ENCODE measurements around the gene DNAJC6.

DNA sequence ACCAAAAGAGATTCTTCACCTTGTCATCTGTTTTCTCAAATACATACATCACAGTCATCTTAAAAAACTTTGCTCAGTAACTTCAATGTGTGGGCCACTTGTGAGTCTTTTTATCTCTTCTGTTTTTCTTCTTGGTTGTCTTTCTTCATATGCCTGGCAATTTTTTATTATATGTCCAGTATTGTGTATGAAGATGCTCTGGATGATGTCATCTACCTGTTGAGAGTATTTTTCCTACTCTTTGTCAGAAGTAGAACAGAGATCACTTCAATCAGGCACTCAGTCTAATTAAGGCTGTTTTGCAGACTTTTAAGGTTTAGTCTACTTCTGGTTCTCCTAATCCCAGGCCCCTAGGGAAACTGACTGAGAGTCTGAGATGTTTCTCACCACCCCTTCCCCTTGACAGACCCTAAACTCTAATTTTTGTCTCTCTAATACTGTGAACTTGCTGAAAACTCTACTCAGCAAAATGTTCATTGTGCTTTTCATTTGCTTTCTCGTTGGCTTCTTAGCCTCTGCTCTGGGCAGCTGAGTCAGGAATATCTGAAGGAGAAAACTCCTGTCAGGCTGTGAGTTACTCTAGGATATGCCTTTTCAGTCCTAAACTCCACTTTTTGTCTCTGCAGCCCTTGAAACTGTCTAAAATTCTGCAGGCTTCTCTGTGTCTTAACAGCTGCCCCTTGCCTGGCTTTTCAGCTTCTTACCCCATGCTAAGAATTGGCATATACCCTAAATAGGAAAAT is 33.0 kb upstream of the DNAJC6 start:
- no peak for TF ChIP-seq TP53 (CRISPR knock-in tag; IDR thresholded peaks at IDR 0.05)
- no peak for TF ChIP-seq PHF8 (IDR thresholded peaks at IDR 0.05; ENCODE audit: borderline replicate concordance, low read depth)
- no peak for TF ChIP-seq SMC3 (IDR thresholded peaks at IDR 0.05)
- no peak for TF ChIP-seq JUN (IDR thresholded peaks at IDR 0.05)
- TF ChIP-seq, protein P1, sequence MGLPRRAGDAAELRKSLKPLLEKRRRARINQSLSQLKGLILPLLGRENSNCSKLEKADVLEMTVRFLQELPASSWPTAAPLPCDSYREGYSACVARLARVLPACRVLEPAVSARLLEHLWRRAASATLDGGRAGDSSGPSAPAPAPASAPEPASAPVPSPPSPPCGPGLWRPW (IDR thresholded peaks at IDR 0.05), result no peak
- no peak for TF ChIP-seq POLR2A (IDR thresholded peaks at IDR 0.05; ENCODE audit: low read length)
- TF ChIP-seq, protein P2, sequence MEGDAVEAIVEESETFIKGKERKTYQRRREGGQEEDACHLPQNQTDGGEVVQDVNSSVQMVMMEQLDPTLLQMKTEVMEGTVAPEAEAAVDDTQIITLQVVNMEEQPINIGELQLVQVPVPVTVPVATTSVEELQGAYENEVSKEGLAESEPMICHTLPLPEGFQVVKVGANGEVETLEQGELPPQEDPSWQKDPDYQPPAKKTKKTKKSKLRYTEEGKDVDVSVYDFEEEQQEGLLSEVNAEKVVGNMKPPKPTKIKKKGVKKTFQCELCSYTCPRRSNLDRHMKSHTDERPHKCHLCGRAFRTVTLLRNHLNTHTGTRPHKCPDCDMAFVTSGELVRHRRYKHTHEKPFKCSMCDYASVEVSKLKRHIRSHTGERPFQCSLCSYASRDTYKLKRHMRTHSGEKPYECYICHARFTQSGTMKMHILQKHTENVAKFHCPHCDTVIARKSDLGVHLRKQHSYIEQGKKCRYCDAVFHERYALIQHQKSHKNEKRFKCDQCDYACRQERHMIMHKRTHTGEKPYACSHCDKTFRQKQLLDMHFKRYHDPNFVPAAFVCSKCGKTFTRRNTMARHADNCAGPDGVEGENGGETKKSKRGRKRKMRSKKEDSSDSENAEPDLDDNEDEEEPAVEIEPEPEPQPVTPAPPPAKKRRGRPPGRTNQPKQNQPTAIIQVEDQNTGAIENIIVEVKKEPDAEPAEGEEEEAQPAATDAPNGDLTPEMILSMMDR (IDR thresholded peaks at IDR 0.05), result no peak
- TF ChIP-seq ZFP36 (IDR thresholded peaks at IDR 0.05; ENCODE audit: borderline replicate concordance, partially characterized antibody), result no peak
- TF ChIP-seq MYC (IDR thresholded peaks at IDR 0.05; ENCODE audit: borderline replicate concordance, low read length), result no peak
- no peak for TF ChIP-seq RFX5 (IDR thresholded peaks at IDR 0.05)
- no peak for TF ChIP-seq CBX2 (IDR thresholded peaks at IDR 0.05; ENCODE audit: borderline replicate concordance, low read depth)
- TF ChIP-seq, protein P3, sequence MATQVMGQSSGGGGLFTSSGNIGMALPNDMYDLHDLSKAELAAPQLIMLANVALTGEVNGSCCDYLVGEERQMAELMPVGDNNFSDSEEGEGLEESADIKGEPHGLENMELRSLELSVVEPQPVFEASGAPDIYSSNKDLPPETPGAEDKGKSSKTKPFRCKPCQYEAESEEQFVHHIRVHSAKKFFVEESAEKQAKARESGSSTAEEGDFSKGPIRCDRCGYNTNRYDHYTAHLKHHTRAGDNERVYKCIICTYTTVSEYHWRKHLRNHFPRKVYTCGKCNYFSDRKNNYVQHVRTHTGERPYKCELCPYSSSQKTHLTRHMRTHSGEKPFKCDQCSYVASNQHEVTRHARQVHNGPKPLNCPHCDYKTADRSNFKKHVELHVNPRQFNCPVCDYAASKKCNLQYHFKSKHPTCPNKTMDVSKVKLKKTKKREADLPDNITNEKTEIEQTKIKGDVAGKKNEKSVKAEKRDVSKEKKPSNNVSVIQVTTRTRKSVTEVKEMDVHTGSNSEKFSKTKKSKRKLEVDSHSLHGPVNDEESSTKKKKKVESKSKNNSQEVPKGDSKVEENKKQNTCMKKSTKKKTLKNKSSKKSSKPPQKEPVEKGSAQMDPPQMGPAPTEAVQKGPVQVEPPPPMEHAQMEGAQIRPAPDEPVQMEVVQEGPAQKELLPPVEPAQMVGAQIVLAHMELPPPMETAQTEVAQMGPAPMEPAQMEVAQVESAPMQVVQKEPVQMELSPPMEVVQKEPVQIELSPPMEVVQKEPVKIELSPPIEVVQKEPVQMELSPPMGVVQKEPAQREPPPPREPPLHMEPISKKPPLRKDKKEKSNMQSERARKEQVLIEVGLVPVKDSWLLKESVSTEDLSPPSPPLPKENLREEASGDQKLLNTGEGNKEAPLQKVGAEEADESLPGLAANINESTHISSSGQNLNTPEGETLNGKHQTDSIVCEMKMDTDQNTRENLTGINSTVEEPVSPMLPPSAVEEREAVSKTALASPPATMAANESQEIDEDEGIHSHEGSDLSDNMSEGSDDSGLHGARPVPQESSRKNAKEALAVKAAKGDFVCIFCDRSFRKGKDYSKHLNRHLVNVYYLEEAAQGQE (IDR thresholded peaks at IDR 0.05), result no peak

Measured in A549 (cell line).